HEK293 (cell line): ENCODE measurements around the gene PACSIN2.

Source experiments
- CTCF ChIA-PET: fragments of 350-600 bp; formaldehyde crosslinking; extraction: SDS; loops from one replicate; lab custom pipeline; 2021; ENCODE audit warnings: antibody characterized with exemption; lab: Yijun Ruan, JAX
- POLR2A ChIA-PET: fragments of 300-600 bp; formaldehyde crosslinking; extraction: SDS; loops from one replicate; lab custom pipeline; 2020; ENCODE audit warnings: antibody characterized with exemption, inconsistent platforms; lab: Yijun Ruan, JAX
- H3K27ac ChIP-seq: fragments of 200-500 bp; sonication (Bioruptor generic); 2 replicates; pipeline ENCODE4 v1.5.1; 2014; ENCODE audit warnings: low read depth, low read length, control low read depth, inconsistent platforms; ENCODE audit errors: extremely low read depth
- H3K36me3 ChIP-seq, 2 experiments: fragments of 200-500 bp in 1 of 2; sonication (Bioruptor generic) in 1 of 2; 1 replicate in 1 of 2; 2 replicates in 1 of 2; pipeline ENCODE4 v1.5.1; 2014 to 2017; ENCODE audit warnings: inconsistent platforms in 2 of 2, low read length in 2 of 2; ENCODE audit not compliant: control insufficient read depth in 2 of 2, insufficient read depth in 1 of 2
- H3K4me1 ChIP-seq: fragments of 200-500 bp; sonication (Bioruptor generic); 2 replicates; pipeline ENCODE4 v1.5.1; 2014; ENCODE audit warnings: mild to moderate bottlenecking, low read length, inconsistent platforms; ENCODE audit not compliant: control insufficient read depth, insufficient read depth
- H3K4me3 ChIP-seq: 2 replicates; pipeline ENCODE4 v1.5.1; 2011; ENCODE audit warnings: low read depth, mild to moderate bottlenecking, control low read depth, low read length, moderate library complexity
- H3K9me3 ChIP-seq: fragments of 200-500 bp; sonication (Bioruptor generic); 2 replicates; pipeline ENCODE4 v1.5.1; 2014; ENCODE audit warnings: low read depth, low read length, inconsistent platforms; ENCODE audit not compliant: control insufficient read depth, insufficient read depth
- GLIS1 ChIP-seq: fragments of 450-650 bp; formaldehyde crosslinking; IDR thresholded peaks from 2 replicates; pipeline ENCODE4 v1.5.1; 2016; ENCODE audit warnings: missing biosample characterization, missing genetic modification characterization
- KLF7 ChIP-seq: fragments of 450-650 bp; formaldehyde crosslinking; IDR thresholded peaks from 2 replicates; pipeline ENCODE4 v1.5.1; 2016; ENCODE audit warnings: missing biosample characterization, missing genetic modification characterization, borderline replicate concordance
- TCF7L2 ChIP-seq: IDR thresholded peaks from 2 replicates; pipeline ENCODE4 v1.6.1; 2011; ENCODE audit warnings: low read depth, mild to moderate bottlenecking, inconsistent platforms, low read length, moderate library complexity, borderline replicate concordance
- ZBTB1 ChIP-seq: fragments of 450-650 bp; formaldehyde crosslinking; IDR thresholded peaks from 2 replicates; pipeline ENCODE4 v1.5.1; 2016; ENCODE audit warnings: missing biosample characterization, missing genetic modification characterization
- ZBTB20 ChIP-seq: fragments of 450-650 bp; formaldehyde crosslinking; IDR thresholded peaks from 2 replicates; pipeline ENCODE4 v1.5.1; 2016; ENCODE audit warnings: missing biosample characterization, missing genetic modification characterization
- ZNF138 ChIP-seq: fragments of 450-650 bp; formaldehyde crosslinking; IDR thresholded peaks from 2 replicates; pipeline ENCODE4 v1.5.1; 2016; ENCODE audit warnings: missing biosample characterization, missing genetic modification characterization, borderline replicate concordance
- ZNF155 ChIP-seq: fragments of 450-650 bp; formaldehyde crosslinking; IDR thresholded peaks from 2 replicates; pipeline ENCODE4 v1.5.1; 2016; ENCODE audit warnings: missing biosample characterization, missing genetic modification characterization
- ZNF157 ChIP-seq: fragments of 450-650 bp; formaldehyde crosslinking; IDR thresholded peaks from 2 replicates; pipeline ENCODE4 v1.5.1; 2016; ENCODE audit warnings: missing biosample characterization, missing genetic modification characterization
- ZNF16 ChIP-seq: fragments of 450-650 bp; formaldehyde crosslinking; IDR thresholded peaks from 2 replicates; pipeline ENCODE4 v1.5.1; 2016; ENCODE audit warnings: low read depth, missing biosample characterization, missing genetic modification characterization
- ZNF211 ChIP-seq: fragments of 450-650 bp; formaldehyde crosslinking; IDR thresholded peaks from 2 replicates; pipeline ENCODE4 v1.5.1; 2016; ENCODE audit warnings: low read depth, missing biosample characterization, missing genetic modification characterization
- ZNF23 ChIP-seq: fragments of 450-650 bp; formaldehyde crosslinking; IDR thresholded peaks from 2 replicates; pipeline ENCODE4 v1.5.1; 2016; ENCODE audit warnings: missing biosample characterization, missing genetic modification characterization, borderline replicate concordance
- ZNF280D ChIP-seq: fragments of 450-650 bp; formaldehyde crosslinking; IDR thresholded peaks from 2 replicates; pipeline ENCODE4 v1.5.1; 2016; ENCODE audit warnings: missing biosample characterization, missing genetic modification characterization
- ZNF335 ChIP-seq: fragments of 450-650 bp; formaldehyde crosslinking; conservative IDR thresholded peaks from 2 replicates; pipeline ENCODE4 v1.5.1; 2016; ENCODE audit warnings: missing biosample characterization, missing genetic modification characterization
- ZNF354C ChIP-seq: fragments of 450-650 bp; formaldehyde crosslinking; IDR thresholded peaks from 2 replicates; pipeline ENCODE4 v1.5.1; 2016; ENCODE audit warnings: missing biosample characterization, missing genetic modification characterization, low read depth, borderline replicate concordance
- ZNF416 ChIP-seq: fragments of 450-650 bp; formaldehyde crosslinking; IDR thresholded peaks from 2 replicates; pipeline ENCODE4 v1.5.1; 2016; ENCODE audit warnings: missing biosample characterization, missing genetic modification characterization
- ZNF433 ChIP-seq: fragments of 450-650 bp; formaldehyde crosslinking; IDR thresholded peaks from 2 replicates; pipeline ENCODE4 v1.5.1; 2016; ENCODE audit warnings: missing biosample characterization, missing genetic modification characterization, low read depth
- ZNF501 ChIP-seq: fragments of 450-650 bp; formaldehyde crosslinking; IDR thresholded peaks from 2 replicates; pipeline ENCODE4 v1.5.1; 2016; ENCODE audit warnings: missing biosample characterization, missing genetic modification characterization
- TF ChIP-seq, protein P1 (sequence below): fragments of 450-650 bp; formaldehyde crosslinking; IDR thresholded peaks from 2 replicates; pipeline ENCODE4 v1.5.1; 2017; ENCODE audit warnings: missing biosample characterization, missing genetic modification characterization
- TF ChIP-seq, protein P2 (sequence below): fragments of 450-650 bp; formaldehyde crosslinking; IDR thresholded peaks from 2 replicates; pipeline ENCODE4 v1.5.1; 2016; ENCODE audit warnings: missing biosample characterization, missing genetic modification characterization
- TF ChIP-seq, protein P3 (sequence below): fragments of 450-650 bp; formaldehyde crosslinking; IDR thresholded peaks from 2 replicates; pipeline ENCODE4 v1.5.1; 2017; ENCODE audit warnings: missing biosample characterization, missing genetic modification characterization

PACSIN2 gene

GRCh38 chr22:42910221-42910942, 104.6 kb downstream of the PACSIN2 start:
- no peaks in the 10 kb centered on the region for H3K9me3 ChIP-seq
- peaks cover 0 to 39% of the 10 kb centered on the region in 2 experiments; a peak in 1 of 3 replicates for H3K36me3 ChIP-seq
- H3K4me3 ChIP-seq: no peak overlapping the region
- no peak overlapping the region for H3K27ac ChIP-seq
- ChIA-PET POLR2A (no interaction called here), CTCF (interaction anchor here (0.7 to 1.3 kb wide), 4 partner anchors 11 to 150 kb away, joined by 3 to 6 read pairs (median 3); no protein-coding TSS in a partner anchor)
- TF ChIP-seq, protein P1, sequence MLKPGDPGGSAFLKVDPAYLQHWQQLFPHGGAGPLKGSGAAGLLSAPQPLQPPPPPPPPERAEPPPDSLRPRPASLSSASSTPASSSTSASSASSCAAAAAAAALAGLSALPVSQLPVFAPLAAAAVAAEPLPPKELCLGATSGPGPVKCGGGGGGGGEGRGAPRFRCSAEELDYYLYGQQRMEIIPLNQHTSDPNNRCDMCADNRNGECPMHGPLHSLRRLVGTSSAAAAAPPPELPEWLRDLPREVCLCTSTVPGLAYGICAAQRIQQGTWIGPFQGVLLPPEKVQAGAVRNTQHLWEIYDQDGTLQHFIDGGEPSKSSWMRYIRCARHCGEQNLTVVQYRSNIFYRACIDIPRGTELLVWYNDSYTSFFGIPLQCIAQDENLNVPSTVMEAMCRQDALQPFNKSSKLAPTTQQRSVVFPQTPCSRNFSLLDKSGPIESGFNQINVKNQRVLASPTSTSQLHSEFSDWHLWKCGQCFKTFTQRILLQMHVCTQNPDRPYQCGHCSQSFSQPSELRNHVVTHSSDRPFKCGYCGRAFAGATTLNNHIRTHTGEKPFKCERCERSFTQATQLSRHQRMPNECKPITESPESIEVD (tag by site-specific recombination): no peak
- peak; percentile 48; the same call in 1 of the 2 replicates for TF ChIP-seq GLIS1
- no peak for TF ChIP-seq ZNF155
- TF ChIP-seq, protein P2, sequence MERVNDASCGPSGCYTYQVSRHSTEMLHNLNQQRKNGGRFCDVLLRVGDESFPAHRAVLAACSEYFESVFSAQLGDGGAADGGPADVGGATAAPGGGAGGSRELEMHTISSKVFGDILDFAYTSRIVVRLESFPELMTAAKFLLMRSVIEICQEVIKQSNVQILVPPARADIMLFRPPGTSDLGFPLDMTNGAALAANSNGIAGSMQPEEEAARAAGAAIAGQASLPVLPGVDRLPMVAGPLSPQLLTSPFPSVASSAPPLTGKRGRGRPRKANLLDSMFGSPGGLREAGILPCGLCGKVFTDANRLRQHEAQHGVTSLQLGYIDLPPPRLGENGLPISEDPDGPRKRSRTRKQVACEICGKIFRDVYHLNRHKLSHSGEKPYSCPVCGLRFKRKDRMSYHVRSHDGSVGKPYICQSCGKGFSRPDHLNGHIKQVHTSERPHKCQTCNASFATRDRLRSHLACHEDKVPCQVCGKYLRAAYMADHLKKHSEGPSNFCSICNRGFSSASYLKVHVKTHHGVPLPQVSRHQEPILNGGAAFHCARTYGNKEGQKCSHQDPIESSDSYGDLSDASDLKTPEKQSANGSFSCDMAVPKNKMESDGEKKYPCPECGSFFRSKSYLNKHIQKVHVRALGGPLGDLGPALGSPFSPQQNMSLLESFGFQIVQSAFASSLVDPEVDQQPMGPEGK (tag by site-specific recombination): peak; percentile 23; the same call in 1 of the 2 replicates
- no peak for TF ChIP-seq ZNF211 (tag by site-specific recombination)
- peaks cover under 1% of the 10 kb centered on the region; the same call in 1 of the 2 replicates for H3K4me1 ChIP-seq

DNA sequence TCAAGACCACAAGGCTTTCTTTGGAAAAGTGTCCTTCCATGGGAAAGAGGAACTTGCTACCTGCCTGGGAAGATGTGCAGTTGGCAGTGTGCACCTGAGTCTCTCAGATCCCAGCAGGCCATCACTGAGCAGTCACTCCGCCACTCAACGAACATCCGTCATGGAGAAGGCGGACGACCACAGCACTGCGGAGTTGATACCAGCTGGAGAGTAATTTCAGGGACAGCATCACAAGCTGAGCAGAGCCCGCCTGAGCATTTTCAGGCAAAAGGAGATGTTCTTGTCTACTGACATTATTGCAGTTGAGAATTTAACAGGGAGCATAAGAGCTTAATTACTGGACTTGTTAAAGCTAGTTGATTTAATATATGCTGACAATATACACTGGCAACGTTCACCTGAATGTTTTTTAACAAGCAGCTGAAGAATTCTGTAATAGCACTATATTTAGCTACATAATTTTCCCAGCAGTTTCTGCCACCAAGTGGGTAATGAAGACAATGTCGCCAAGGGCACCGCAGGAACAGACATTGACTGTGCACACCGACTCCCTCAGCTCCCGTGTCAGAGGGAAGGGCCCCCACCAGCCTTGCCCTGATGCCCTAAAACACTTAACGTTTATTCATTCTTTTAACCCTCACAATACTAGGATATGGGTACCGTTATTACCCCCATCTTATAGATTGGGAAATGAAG, 105.4 kb downstream of the PACSIN2 start:
- peaks cover 2% of the 10 kb centered on the region; the same call in 1 of the 2 replicates for H3K4me1 ChIP-seq
- POLR2A ChIA-PET: interaction anchor here (1.0 kb wide), 1 partner anchor 105 kb away, joined by 3 read pairs; the partner anchor contains the start of gene PACSIN2
- H3K36me3 ChIP-seq: peaks cover 0 to 41% of the 10 kb centered on the region in 2 experiments; a peak in 1 of 3 replicates
- no peaks in the 10 kb centered on the region for H3K9me3 ChIP-seq
- CTCF ChIA-PET: interaction anchor here (0.6 to 1.3 kb wide), 9 partner anchors 10 to 153 kb away, joined by 3 to 6 read pairs (median 3); no protein-coding TSS in a partner anchor
- no peak overlapping the region for H3K27ac ChIP-seq
- TF ChIP-seq ZNF23 (tag by site-specific recombination) (no peak), ZNF335 (tag by site-specific recombination) (no peak), ZBTB20 (tag by site-specific recombination) (no peak), TCF7L2 (no peak), ZNF433 (tag by site-specific recombination) (no peak), KLF7 (no peak), ZNF416 (tag by site-specific recombination) (no peak), ZNF354C (tag by site-specific recombination) (no peak), ZNF501 (tag by site-specific recombination) (no peak), ZNF157 (no peak), ZNF280D (tag by site-specific recombination) (no peak), ZNF138 (tag by site-specific recombination) (no peak), ZBTB1 (tag by site-specific recombination) (no peak), ZNF16 (tag by site-specific recombination) (no peak)
- TF ChIP-seq, protein P3, sequence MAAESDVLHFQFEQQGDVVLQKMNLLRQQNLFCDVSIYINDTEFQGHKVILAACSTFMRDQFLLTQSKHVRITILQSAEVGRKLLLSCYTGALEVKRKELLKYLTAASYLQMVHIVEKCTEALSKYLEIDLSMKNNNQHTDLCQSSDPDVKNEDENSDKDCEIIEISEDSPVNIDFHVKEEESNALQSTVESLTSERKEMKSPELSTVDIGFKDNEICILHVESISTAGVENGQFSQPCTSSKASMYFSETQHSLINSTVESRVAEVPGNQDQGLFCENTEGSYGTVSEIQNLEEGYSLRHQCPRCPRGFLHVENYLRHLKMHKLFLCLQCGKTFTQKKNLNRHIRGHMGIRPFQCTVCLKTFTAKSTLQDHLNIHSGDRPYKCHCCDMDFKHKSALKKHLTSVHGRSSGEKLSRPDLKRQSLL (tag by site-specific recombination): no peak
- H3K4me3 ChIP-seq: no peak overlapping the region
